H1 (cell line): ENCODE results near the gene ADSS2. TPM values are rescaled to one million over a fixed set of nuclear protein-coding genes. Genes with fewer than 3 reads are reported as not detected.

Source experiments
- CTCF ChIA-PET: fragments of 300-600 bp; sonication (Branson Sonifier 250); formaldehyde crosslinking; loops from one replicate; lab custom pipeline; 2021; ENCODE audit not compliant: partially characterized antibody; lab: Charles Lee
- POLR2A ChIA-PET: fragments of 300-600 bp; sonication (Branson Sonifier 250); formaldehyde crosslinking; loops from one replicate; lab custom pipeline; 2021; ENCODE audit warnings: inconsistent platforms; ENCODE audit not compliant: partially characterized antibody; lab: Charles Lee
- DNase-seq, 2 experiments: peaks; one replicate each; pipeline versions ENCODE4 v3.0.0 to v3.0.0-alpha.2; 2010 to 2022; ENCODE audit warnings: low spot score in 2 of 2, low read depth in 1 of 2, mixed read lengths in 1 of 2
- FAIRE-seq: peaks from 2 replicates; lab custom pipeline; 2011; peaks lifted over from hg19 to GRCh38; lab: Jason Lieb, UNC
- H2AFZ ChIP-seq: 2 replicates; pipeline ENCODE4 v1.8.1; 2012; ENCODE audit warnings: low read length, inconsistent platforms
- H2AK5ac ChIP-seq: 2 replicates; pipeline ENCODE4 v1.6.1; 2013; ENCODE audit warnings: low read depth, low read length
- H2BK120ac ChIP-seq: replicated peaks from 2 replicates; pipeline ENCODE3; 2013; ENCODE audit warnings: low read depth, low read length, inconsistent platforms
- H2BK12ac ChIP-seq: 2 replicates; pipeline ENCODE4 v1.6.1; 2013; ENCODE audit warnings: low read depth, low read length
- H2BK15ac ChIP-seq: 2 replicates; pipeline ENCODE4 v1.6.1; 2013; ENCODE audit warnings: low read length
- H2BK20ac ChIP-seq: 2 replicates; pipeline ENCODE4 v1.6.1; 2013; ENCODE audit warnings: low read length
- H2BK5ac ChIP-seq: 2 replicates; pipeline ENCODE4 v1.6.1; 2013; ENCODE audit warnings: low read depth, low read length
- H3K14ac ChIP-seq: 2 replicates; pipeline ENCODE4 v1.6.1; 2013; ENCODE audit warnings: inconsistent platforms; ENCODE audit not compliant: insufficient read length
- H3K18ac ChIP-seq: 2 replicates; pipeline ENCODE4 v1.6.1; 2013; ENCODE audit warnings: low read length; ENCODE audit errors: extremely low read depth
- H3K23ac ChIP-seq: 2 replicates; pipeline ENCODE4 v1.6.1; 2013; ENCODE audit warnings: inconsistent platforms; ENCODE audit not compliant: insufficient read length
- H3K23me2 ChIP-seq: 2 replicates; pipeline ENCODE4 v1.6.1; 2013; ENCODE audit warnings: low read depth, low read length
- H3K27ac ChIP-seq: 2 replicates; pipeline ENCODE4 v1.6.1; 2011; ENCODE audit warnings: low read depth, low read length, inconsistent platforms
- H3K27me3 ChIP-seq, 4 experiments: replicated peaks in 1 of 4; 1 replicate in 1 of 4; 2 replicates in 3 of 4; pipeline versions ENCODE4 v1.6.1 to v1.8.1; 2011 to 2013; ENCODE audit warnings: low read length in 3 of 4, mild to moderate bottlenecking in 3 of 4, inconsistent platforms in 2 of 4, mixed read lengths in 2 of 4, moderate library complexity in 1 of 4; ENCODE audit not compliant: control insufficient read depth in 3 of 4, insufficient read depth in 3 of 4; ENCODE audit errors: extremely low read depth in 1 of 4
- H3K36me3 ChIP-seq, 4 experiments: 2 replicates each; pipeline versions ENCODE4 v1.6.1 to v1.8.1; 2011 to 2013; ENCODE audit warnings: mild to moderate bottlenecking in 4 of 4, low read length in 3 of 4, moderate library complexity in 2 of 4, control low read depth in 1 of 4, inconsistent platforms in 1 of 4; ENCODE audit not compliant: insufficient read depth in 4 of 4, control insufficient read depth in 2 of 4
- H3K4ac ChIP-seq: replicated peaks from 2 replicates; pipeline ENCODE3; 2013; ENCODE audit warnings: low read length, low read depth, mixed read lengths, inconsistent platforms; ENCODE audit not compliant: insufficient read length
- H3K4me1 ChIP-seq, 4 experiments: replicated peaks in 1 of 4; 1 replicate in 1 of 4; 2 replicates in 3 of 4; pipeline versions ENCODE4 v1.6.1 to v1.8.1; 2011 to 2013; ENCODE audit warnings: low read length in 3 of 4, inconsistent platforms in 2 of 4, mixed read lengths in 1 of 4; ENCODE audit not compliant: insufficient read depth in 4 of 4, control insufficient read depth in 3 of 4
- H3K4me2 ChIP-seq, 2 experiments: 2 replicates each; pipeline versions ENCODE4 v1.6.1 to v1.8.1; 2011 to 2013; ENCODE audit warnings: low read depth in 2 of 2, low read length in 2 of 2, control low read depth in 1 of 2, inconsistent platforms in 1 of 2, mild to moderate bottlenecking in 1 of 2; ENCODE audit not compliant: insufficient read depth in 1 of 2
- H3K4me3 ChIP-seq, 4 experiments: fragments of 200-600, 300-600 bp in 1 of 4; sonication (generic), shearing (Covaris generic), sonication (Bioruptor Twin) in 1 of 4; 2 replicates each; pipeline versions ENCODE4 v1.5.1 to v1.8.1; 2011 to 2016; ENCODE audit warnings: low read length in 4 of 4, low read depth in 3 of 4, control low read depth in 2 of 4, inconsistent platforms in 2 of 4, mild to moderate bottlenecking in 2 of 4, mixed read lengths in 1 of 4, moderate library complexity in 1 of 4; ENCODE audit not compliant: insufficient read depth in 2 of 4; ENCODE audit errors: extremely low read depth in 1 of 4
- H3K56ac ChIP-seq: replicated peaks from 2 replicates; pipeline ENCODE3; 2013; ENCODE audit warnings: low read depth, mild to moderate bottlenecking, mixed read lengths, low read length, inconsistent platforms; ENCODE audit not compliant: insufficient read length
- H3K79me1 ChIP-seq: 2 replicates; pipeline ENCODE4 v1.6.1; 2013; ENCODE audit warnings: low read depth, low read length, control low read depth
- H3K79me2 ChIP-seq, 2 experiments: 2 replicates each; pipeline versions ENCODE4 v1.6.1 to v1.8.1; 2012 to 2013; ENCODE audit warnings: low read length in 2 of 2, mild to moderate bottlenecking in 2 of 2, inconsistent platforms in 1 of 2; ENCODE audit not compliant: insufficient read depth in 2 of 2, control insufficient read depth in 1 of 2
- H3K9ac ChIP-seq, 4 experiments: replicated peaks in 1 of 4; 1 replicate in 1 of 4; 2 replicates in 3 of 4; pipeline versions ENCODE4 v1.6.1 to v1.8.1; 2011 to 2013; ENCODE audit warnings: low read depth in 3 of 4, low read length in 3 of 4, control low read depth in 2 of 4, mild to moderate bottlenecking in 2 of 4, moderate library complexity in 2 of 4, inconsistent platforms in 1 of 4; ENCODE audit errors: extremely low read depth in 1 of 4
- H3K9me3 ChIP-seq, 2 experiments: 2 replicates each; pipeline versions ENCODE4 v1.6.1 to v1.8.1; 2012 to 2013; ENCODE audit warnings: mild to moderate bottlenecking in 2 of 2, moderate library complexity in 2 of 2, control low read depth in 1 of 2, inconsistent platforms in 1 of 2, low read depth in 1 of 2, low read length in 1 of 2, mixed read lengths in 1 of 2; ENCODE audit not compliant: insufficient read depth in 2 of 2
- H4K20me1 ChIP-seq, 2 experiments: replicated peaks in 1 of 2; 2 replicates each; pipeline versions ENCODE3 to v1.8.1; 2011 to 2013; ENCODE audit warnings: inconsistent platforms in 2 of 2, low read length in 2 of 2, mild to moderate bottlenecking in 1 of 2; ENCODE audit not compliant: insufficient read depth in 2 of 2, control insufficient read depth in 1 of 2
- H4K5ac ChIP-seq: 2 replicates; pipeline ENCODE4 v1.6.1; 2013; ENCODE audit warnings: low read length, low read depth, mixed read lengths, inconsistent platforms; ENCODE audit not compliant: insufficient read length
- H4K8ac ChIP-seq: 2 replicates; pipeline ENCODE4 v1.8.0; 2013; ENCODE audit warnings: mild to moderate bottlenecking, moderate library complexity, low read length, inconsistent platforms; ENCODE audit not compliant: insufficient read depth; ENCODE audit errors: extremely low read depth
- H4K91ac ChIP-seq: replicated peaks from 2 replicates; pipeline ENCODE3; 2013; ENCODE audit warnings: low read length, mixed read lengths, inconsistent platforms; ENCODE audit not compliant: insufficient read length
- TBP ChIP-seq: IDR thresholded peaks from 2 replicates; pipeline ENCODE4 v1.6.1; 2011; ENCODE audit warnings: low read depth, low read length, improper control_type of control experiment
- WGBS, 2 experiments: shearing (Covaris generic) in 1 of 2; methylation state at CpG; one replicate each; pipeline versions ENCODE4 v1.1.6 to v1.1.7; 2013 to 2015; ENCODE audit warnings: low lambda C conversion rate in 2 of 2, mixed read lengths in 2 of 2, inconsistent platforms in 1 of 2, low coverage in 1 of 2, missing lambda C conversion rate in 1 of 2; ENCODE audit not compliant: insufficient replicate concordance in 2 of 2, insufficient coverage in 1 of 2, insufficient read length in 1 of 2; ENCODE audit errors: extremely low coverage in 1 of 2, missing lambda C conversion rate in 1 of 2; 5-methylcytosine and 5-hydroxymethylcytosine counted together
- polyA plus RNA-seq, 7 experiments: library from polyadenylated mRNA; depleted of rRNA in 3 of 7; stranded (reverse) in 5 of 7; unstranded in 2 of 7; fragments of >200 nt in 5 of 7; fragments of 200-250 nt in 2 of 7; gene quantifications; 1 replicate in 5 of 7; 2 replicates in 1 of 7; 4 replicates in 1 of 7; pipeline versions ENCODE4 v1.2.1 to v1.2.3, GENCODE V29; 2011 to 2013; ENCODE audit warnings: missing spikeins in 2 of 7, mixed read lengths in 2 of 7
- total RNA-seq: library from RNA; stranded (reverse); fragmentation: NEBNext Ultra II Directional; extraction: Animal tissue kit (Norgen Biotek cat#: 25700); gene quantifications from 2 replicates; pipeline ENCODE4 v1.2.1, GENCODE V29; 2021

The ADSS2 gene
- total and polyA plus RNA-seq, 2 of the 8 experiments (the other 6 are each of a cell fraction or from before 2014, with no cell fraction given) = 29.8 to 108 TPM

DNA sequence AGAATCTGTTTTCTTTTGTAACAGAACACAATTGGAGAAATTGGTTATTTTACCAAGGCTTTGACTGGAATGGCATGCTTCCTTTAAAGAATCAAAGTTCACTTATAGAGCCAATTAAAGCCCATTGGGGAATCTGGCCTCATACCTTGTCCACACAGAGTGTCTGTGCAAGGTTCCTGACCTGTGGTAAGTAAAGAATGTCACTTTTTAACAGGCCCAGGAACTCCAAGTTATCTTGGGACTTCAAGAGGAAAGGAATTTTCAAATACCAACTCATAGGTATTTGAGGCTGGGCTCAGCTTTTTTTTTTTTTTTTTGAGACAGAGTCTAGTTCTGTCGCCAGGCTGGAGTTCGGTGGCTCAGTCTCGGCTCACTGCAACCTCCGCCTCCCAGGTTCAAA lies 7.1 kb upstream of the ADSS2 start:
- Histone ChIP-seq H2BK15ac (no peak overlapping the region), H3K14ac (no peak overlapping the region), H3K4me2 (no peak overlapping the region), H3K23me2 (peaks cover 5% of the 10 kb centered on the region; the same call in 1 of the 2 replicates), H3K9me3 (no peaks in the 10 kb centered on the region), H3K36me3 (no peaks in the 10 kb centered on the region), H3K18ac (no peak overlapping the region), H2BK20ac (no peak overlapping the region), H4K20me1 (no peaks in the 10 kb centered on the region), H3K4ac (no peak overlapping the region), H4K5ac (no peak overlapping the region), H3K79me2 (no peaks in the 10 kb centered on the region), H2AK5ac (no peak overlapping the region), H4K91ac (no peak overlapping the region), H3K27ac (no peak overlapping the region), H2AFZ (no peak overlapping the region), H2BK5ac (no peak overlapping the region), H3K23ac (no peak overlapping the region), H3K4me3 (no peak overlapping the region), H3K9ac (no peak overlapping the region), H3K56ac (no peak overlapping the region), H4K8ac (no peak overlapping the region), H2BK12ac (no peak overlapping the region), H3K27me3 (no peaks in the 10 kb centered on the region), H3K4me1 (peaks cover 1 to 15% (median 12%) of the 10 kb centered on the region in 4 experiments), H2BK120ac (no peak overlapping the region), H3K79me1 (no peaks in the 10 kb centered on the region)
- FAIRE-seq (no peak), DNase-seq (no peak)
- WGBS, 2 experiments = 90% methylated on average over 3 of the region's 4 CpGs; no CpG with 5 or more reads in 1 of the 2 experiments
- POLR2A ChIA-PET = no interaction called here
- CTCF ChIA-PET = interaction anchor here (0.7 to 1.0 kb wide), 2 partner anchors 145 to 378 kb away, joined by 3 read pairs; no protein-coding TSS in a partner anchor
- TF ChIP-seq TBP = no peak
